CD4-positive, alpha-beta T cell treated with Interleukin-1 beta for 1 hour (primary cell): ENCODE data around the gene OPCML.

ENCODE experiments used
- DNase-seq, 2 donors: peaks; one replicate each; pipeline ENCODE4 v3.0.0-alpha.2; 2020 to 2022

Gene OPCML

DNA sequence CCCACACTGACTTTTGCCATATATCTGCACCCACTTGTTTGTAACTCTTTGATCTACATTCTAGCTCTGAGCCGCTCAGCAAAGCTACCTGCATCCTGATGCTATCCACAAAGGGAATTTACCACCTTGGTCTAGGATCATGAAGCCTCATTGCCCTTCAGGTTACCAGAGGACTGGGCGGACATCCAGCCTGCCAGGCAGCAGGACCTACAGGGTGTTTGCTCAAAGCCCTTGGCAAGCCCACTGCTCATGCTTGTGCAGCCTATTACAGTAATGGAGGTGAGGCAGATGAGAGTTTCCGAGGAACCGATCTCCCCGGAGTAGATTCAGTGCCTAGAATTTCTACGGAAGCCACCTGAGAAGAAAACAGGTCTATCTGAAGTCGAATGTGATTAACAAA is 417.2 kb downstream of the OPCML start:
- no peak for DNase-seq

DNA sequence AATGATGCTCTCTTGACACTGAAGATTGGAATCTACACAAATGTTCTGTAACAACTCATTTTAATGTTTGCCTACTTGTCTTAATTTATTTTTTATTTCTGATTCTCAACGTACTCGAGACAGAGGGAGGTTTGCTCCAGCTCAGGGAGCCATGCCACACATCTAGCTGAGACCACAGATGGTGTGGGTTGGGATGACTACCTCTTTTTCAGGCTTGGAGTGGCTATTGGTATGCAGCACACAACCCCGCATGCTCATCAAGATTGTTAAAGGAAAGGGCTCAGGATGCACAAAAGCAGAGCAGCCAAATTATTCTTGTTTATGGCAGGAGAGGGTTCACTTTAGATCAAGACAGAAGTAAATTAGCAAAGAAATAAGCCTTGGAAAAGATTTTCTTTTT is 424.5 kb downstream of the OPCML start:
- DNase-seq = no peak

DNA sequence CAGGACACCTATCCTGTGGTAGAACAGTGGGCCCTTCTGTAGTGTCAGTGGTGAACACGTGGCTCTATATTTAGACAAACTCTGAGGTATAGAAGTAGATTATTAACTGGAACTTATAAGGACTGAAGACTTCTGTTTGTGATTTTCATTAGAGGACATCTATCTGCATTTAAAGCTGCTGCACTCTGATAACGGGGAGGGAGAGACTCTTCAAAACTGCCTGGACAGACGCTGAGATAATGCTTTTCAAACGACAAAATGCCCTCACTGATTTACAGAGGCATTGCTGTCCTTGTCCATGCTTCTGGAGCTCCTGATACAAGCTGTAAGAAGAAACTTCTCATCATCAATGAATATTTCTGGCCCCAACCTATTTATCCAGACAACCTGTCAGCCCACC is 425.2 kb downstream of the OPCML start:
- DNase-seq = no peak

DNA sequence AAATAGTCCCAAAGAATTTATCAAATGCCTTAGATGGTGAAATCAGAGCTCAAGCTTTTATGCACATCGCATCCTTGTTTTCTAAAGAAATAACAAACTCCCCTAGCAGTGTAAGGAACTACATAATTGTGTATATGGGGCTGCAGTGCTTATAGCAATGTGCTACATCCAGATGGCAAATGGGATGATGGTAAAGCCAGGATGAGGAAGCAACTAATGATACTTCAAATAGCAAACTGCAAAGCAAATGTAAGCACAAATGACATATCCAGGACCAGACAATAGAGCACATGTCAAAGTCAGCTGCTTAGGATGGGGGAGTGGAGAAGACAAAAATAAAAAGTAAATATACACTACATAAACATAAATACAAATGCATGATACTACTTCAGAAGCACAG is 425.9 kb downstream of the OPCML start:
- DNase-seq = no peak

DNA sequence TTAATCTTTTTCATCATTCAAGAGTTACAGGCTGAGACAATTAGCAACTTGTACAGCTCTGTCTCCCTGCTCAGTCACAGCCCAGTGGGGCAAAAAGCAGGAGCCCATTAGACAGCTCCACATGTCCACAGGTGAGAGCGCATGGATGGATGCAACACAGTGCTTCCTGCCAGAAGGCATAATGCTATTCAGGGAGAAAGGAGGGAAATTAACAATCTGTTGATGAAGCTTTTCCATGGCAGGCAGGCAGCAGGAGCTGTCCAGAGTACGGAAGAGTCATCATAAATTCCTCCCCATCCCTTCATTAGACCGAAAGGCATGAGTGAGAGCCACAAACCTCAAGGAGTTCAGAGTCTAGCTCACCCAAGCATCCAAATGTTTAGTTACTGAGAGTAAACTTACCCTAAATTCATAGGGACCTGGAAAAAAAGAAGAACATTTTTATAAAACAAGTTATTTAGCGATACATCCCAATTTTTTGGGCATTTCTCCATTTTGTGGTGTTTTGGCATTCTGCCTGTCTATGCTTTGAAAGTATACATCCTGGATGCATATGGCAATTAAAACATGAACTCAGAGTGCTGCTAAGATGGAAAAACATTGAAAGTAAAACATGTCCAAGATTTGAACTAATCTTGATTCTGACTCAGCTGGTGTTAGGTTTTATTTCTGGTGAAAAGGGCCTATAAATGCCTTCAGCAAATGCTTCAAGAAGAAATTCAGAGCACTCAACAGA is 428.1 kb downstream of the OPCML start:
- no peak for DNase-seq

DNA sequence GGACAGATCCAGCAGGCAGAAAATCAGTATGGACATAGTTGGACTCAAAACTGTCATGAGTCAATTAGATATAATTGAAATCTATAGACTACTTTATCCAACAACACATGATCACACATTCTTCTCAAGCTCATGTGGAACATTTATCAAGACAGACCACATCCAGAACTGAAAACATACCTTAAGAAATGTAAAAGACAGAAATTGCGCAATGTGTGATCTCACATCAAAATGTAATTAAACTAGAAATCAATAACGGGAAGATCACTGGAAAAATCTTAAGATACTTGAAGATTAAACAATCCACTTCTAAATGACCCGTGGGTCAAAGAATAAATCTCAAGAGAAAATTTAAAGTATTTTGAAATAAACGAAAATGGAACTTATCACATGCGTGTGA is 435.3 kb downstream of the OPCML start:
- no peak for DNase-seq

DNA sequence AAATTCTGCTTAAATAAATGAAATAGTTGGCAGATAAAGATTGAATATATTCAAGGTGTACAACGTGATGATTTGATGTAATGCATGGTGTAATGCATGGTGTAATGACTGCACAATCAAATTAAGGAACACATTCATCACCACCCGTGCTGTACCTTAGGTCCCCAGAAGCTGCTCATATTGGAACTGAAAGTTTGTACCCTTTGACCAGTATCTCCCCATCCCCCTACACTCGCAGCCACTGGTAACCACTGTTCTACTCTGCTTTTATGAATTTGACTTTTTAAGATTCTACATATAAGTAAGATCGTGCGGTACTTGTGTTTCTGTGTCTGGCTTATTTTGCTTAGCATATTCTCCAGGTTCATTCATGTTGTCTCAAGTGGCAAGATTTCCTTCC is 445.8 kb downstream of the OPCML start:
- DNase-seq = no peak

DNA sequence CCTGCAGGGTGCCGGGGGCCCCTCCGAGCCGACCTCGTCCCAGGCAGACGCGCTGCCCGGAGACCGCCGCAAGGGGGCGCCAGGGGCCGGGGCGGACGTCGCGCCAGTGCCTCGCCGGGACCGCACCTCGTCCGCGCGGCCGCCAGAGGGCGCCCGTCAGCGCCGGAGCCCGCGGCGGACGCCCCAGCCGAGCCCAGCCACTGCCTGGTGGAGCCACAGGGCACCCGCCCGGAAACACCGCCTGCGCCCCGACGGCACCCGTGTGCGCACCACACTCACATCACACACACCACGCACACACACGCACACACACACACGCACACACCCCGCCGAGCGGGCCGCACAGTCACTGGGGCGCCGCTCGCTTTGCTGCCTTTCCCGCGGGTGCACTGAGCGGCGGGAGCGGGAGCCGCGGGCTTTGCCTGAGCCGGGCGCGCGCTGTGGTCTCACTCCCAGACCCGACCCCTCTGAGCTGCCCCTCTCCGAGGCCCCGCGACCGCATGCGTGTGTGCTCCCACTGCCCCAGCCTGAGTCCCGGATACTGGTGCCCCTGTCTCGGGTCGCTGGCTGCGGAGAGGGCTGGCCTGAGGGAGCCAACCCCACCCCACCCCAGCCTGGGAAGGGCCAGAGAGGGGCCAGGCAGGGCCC is 449.3 kb downstream of the OPCML start:
- peak; percentile 41 to 43 for DNase-seq

DNA sequence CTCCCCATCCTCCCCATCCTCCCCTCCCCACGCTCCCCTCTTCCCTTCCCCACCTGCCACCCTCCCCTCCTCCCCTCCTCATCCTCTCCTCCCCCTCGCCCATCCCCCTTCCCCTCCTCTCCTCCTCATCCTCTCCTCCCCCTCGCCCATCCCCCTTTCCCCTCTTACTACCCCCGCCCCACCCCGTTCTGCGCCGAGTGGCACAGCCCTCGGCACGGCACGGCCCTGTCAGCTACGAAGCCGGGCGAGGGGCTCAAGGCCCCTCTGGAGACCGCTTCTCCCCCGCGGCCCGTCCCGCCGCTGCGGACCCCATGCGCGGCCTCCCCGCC is 449.9 kb downstream of the OPCML start:
- no peak for DNase-seq

DNA sequence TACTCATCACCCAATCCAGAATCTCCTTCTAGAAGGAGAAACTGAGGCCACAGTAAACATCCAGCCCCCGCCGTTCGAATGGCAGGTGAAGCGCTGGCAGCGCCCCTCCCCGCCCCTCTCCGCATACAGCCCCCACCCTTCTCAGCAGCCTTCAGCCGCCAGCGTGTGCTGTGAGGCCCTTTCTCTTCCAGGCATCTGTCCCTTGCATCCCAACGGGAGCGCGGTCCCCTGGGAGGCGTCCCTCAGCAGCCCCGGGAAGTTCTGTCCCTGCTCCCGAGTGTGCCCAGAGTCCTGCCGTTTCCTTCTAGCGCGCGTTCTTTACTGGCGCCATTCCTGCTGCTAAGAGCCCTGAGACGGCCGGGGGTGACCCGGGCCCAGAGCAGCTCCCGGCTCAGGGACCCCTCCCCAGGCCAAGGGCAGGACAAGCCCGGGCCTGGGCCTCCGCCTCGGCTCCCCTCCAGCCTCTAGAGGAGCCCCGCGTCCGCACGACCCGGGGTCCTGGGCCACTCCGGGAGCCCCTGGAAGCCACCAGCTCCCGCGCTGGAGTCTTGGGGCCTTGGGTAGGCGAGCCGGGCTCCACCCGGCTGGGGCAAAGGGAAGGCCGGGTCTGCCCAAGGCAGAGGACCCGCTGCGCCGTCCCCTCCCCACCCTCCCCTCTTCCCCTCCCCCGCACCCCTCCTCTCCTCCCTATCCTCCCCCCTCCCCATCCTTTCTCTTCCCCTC is 450.4 kb downstream of the OPCML start:
- DNase-seq = no peak

DNA sequence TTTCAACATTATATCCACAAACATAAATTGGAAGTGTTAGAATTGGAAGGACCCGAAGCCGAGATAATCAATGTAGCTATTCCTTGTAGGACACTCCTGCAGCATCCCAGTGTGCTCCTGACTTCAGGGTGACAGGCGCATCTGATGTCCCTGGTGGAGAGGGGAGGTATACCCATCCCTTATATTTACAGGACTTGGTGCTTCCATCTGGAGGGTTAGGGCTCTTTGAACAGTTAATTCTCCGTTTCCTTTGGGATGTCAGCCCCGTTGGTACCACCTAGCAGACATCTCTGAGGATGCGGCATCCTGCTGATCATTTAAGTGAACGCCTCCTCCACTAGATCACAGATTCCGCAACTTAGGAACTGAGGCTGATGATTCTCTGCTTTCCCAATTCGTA is 451.3 kb downstream of the OPCML start:
- no peak for DNase-seq

DNA sequence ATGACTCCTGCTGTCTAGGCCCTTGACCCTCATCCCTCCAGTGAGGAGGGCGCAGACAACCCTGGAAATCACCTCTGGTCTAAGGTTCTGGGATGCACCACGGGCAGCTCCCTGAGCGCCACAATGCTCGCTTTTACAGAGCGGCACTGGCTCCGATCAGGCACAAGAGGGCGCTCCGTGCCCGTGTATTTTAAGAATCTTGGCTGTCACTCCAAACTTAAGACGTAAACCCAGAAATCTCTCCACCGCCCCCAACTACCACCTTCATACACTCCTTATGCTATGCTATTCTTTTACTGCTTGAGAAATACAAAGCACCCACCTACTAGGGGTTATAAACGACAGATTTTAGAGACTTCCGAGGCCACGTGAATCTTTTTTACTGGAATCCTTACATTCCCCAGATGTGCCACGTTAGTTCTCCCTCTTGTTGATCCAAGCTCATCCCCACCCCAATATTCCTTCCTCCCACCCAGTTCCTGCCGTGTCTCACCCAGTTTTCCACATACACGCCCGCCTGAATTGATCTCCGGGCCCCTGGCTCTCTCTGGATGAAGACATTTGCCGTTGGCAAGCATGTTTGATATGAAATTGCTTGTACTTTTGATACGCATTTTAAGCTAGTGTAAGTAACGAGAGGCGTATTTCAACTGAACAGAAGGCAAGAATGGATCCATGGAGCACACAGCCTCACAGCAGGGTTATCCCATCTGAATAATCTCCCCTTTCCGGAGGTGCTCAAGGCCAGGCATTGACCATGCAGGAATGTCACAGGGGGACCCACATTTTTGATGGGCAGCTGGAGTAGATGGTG is 453.5 kb downstream of the OPCML start:
- DNase-seq = no peak

DNA sequence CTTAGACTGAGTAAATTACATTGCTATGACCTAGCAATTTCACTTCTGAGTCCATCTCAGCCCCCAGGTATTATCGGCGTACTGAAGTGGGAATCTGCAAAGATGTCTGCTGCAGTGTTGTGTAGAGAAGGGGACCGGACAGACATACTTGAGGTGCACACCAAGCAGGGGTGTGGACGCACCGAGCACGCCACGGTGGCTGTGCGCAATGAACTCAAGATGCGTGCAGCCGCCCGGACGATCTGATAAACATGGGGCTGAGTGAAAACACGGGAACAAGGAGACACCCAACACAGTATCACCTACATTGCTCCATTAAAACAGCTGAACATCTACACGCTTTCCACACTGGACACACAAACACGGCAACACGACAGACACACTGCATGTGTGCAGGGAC is 454.3 kb downstream of the OPCML start:
- no peak for DNase-seq

DNA sequence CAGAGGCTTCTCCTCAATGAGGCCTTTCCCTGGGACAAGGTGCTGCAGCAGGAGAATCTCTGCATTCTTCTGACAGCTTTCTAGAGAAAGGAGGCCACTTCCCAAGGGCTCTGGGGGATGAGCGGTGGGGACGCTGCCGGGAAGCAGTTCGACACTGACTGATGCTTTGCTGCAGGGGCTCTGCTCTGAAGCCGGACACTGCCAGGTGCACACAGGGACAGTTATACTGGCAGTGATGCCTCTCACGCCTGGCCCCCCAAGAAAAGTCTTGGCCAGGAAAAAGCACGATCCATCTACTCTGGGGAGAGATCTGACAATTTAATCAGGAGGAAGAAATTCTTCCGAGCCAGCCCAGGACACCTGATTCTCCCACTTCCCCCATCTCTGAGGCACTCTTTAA is 456.9 kb downstream of the OPCML start:
- no peak for DNase-seq

DNA sequence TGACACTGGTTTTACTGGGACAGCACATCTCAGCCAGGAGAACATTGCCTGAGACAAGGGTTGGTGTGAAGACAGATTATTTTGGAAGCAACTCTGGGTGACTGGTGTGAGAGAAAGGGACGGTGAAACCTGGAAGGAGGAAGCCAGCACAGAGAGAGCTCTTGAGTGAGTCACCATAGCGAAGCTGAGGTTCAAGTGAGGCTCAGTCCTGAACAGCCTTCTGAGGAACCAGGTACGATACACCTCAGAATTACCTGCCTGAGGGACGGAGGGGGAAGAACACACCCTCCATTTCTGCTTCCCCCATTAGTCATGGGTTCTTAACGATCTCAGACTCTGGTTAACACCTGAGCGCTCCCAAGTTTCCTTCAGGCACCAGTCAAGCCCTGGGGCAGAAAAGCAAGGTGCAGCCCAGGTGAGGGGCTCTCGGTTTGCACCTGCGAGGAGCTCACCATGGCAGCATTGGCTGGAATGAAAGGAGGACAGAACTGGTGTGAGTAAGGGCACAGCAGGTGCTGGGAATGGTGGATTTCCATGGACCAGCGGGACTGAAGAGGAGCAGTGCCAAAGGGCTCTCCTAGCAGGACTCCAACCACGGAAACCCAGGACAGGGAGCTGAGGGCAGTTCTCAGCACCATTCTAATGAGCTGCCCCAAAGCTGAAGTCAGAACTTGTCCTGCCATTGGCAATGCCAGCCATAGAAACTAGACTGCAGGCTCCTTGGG is 459.3 kb downstream of the OPCML start:
- DNase-seq = no peak

DNA sequence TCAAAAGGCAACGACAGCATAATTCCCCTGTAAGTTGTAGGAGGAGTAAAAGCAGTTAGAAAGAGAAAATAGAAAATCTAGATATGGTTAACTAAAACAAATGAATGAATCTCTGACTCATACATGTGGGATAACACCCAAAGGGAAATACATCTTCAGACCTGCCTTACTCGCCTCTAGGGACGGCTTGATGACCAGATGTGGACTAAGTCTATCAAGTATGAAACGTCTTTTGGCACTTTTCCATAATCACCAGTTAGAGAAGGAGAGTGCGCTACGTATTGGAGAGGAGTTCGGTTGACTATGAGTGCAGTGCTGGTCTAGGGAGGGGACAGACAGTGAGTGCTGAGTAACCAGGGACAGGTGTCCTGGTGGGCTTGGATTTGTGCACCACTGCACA is 459.9 kb downstream of the OPCML start:
- no peak for DNase-seq

DNA sequence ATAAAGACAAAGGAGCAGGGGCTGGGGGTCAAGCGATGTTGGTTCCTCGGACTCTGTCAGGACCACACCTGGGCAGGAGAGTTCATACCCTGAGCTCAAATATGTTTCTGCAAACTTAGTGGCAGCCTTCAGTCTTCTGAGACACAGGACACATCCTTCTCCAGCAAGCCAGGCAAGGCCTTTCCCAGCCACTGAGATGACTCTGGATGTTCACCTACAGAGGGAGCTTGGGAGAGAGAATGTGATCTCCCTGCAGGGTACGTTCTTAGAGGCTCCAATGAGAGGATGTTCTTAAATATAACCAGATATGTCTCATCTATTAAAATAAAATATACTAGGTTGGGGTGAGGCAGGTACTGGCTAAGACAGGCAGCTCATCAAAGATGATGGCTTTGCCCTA is 461.5 kb downstream of the OPCML start:
- no peak for DNase-seq

DNA sequence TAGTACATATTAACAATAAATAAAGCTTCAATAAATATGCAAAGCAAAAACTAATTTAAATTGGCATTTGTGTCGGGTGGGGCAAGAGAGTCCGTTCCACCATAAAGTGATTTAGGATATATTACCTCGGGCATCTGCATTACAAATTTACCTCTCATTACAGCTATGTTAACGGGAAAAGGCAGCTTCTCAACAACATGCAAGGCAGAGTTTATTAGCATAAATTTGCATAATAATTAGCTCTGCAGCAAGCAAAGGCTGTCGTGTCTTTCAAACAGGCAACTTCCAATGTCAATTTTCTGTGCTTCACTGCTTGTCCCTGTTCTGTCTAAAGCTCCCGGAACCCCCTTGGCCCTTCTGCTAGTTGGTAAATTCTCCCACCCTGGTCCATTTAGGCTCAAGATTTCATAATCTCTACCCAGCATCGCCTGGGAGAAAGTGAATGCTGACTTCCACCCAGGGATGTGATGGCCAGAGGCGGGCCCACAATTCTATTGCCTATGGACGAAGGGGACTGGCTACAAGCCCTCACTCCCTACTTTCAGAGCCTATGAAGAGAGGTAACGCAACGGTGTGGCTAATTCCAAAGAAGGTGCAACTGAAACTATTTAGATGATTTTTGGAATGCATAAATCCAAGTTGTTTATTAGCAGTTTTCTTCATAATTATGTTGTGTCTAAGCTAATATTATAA is 462.1 kb downstream of the OPCML start:
- no peak for DNase-seq

DNA sequence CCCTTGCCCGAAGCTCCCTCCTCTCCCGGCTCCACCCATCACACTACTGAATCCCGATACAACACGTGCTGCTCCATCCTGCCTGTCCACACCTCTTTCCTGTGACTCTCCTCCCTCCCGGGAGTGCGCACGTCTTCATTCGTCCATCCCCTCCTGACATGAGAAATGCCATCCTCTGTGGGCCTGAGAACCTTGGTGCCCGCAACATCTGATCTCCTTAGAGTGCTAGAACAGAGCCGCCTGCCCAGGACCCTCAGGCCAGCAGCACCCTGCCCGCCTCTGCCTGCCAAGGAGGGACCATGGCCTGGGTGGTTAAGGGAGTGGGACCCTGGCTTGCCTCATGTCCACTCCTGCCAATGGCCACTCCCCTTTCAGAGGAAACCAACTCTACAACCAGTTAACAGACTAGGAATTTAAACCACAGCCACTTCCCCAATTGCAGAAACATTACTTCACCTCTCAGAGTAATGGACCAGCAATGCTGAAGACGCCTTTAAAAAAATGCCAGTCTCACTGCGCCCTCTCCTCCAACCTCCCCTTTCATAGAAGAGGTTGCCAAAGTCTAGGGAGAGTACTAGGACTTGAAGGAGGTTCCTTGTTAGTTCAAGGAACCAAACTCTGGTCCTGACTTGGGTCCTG is 466.3 kb downstream of the OPCML start:
- DNase-seq = no peak

DNA sequence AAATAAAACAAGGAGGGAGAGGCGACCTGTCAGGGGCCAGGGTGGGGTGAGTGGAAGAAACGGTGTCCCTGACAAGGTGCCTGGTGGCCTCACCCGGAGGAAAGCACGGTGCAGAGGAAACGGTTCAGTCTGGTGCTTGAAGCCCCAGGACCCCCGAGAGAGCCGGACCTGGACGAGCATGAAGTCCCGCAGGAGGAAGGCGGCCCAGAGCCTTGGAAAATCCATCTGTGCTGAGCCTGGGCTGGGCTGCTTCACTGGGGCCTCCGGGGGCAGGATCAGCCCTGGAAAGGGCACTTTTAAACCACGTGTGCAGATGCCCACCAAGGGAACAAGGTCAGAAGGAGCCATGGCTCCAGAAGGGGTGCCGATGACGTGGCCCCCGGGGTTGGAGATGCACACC is 467.3 kb downstream of the OPCML start:
- DNase-seq = no peak

DNA sequence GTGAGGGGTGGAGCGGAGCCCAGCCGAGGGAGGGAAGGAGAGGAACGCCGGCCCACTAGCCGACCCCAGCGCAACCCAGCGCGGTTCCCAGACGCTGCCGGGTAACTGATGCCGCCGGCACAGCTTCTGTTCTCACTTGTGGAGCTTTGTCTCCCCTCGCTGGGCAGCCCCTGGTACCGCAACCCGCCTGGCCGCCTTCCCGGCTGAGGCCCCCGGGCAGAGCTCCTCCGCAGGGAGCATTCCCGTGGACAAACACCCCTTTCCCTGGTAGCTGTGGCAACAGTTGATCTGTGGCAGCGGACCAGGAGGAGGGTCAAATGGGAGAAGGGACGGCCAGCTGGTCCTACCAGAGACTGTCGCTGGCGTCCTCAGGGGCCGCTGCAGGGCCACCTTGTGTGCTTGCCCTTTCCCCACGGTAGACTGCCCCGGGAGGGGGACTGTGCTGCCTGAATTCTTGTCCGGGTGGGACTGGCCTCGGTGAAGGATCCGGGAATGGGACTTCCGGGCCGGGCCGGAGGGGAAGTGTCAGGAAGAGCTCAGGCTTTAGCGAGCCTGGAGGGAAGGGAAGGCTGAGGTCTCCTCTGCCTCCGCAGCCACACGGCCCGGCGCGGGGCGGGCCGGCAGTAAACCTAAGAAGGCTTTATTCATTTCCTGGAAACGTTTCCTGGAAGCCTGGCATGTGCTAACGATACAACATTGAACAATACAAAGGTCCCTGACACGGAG is 468.0 kb downstream of the OPCML start:
- no peak for DNase-seq
